ENCODE data around the gene ZNF813. TPM values are rescaled to one million over a fixed set of nuclear protein-coding genes. Genes with fewer than 3 reads are reported as not detected.
"Not testable (repeated sequence)": the region's sequence is repeated elsewhere in the genome, so short reads cannot be mapped to it uniquely, and the experiment has no call there.

Gene ZNF813
- total RNA-seq, 4 donors from 2014 or later, result 1.9 to 3.8 (median 3.3) TPM

DNA sequence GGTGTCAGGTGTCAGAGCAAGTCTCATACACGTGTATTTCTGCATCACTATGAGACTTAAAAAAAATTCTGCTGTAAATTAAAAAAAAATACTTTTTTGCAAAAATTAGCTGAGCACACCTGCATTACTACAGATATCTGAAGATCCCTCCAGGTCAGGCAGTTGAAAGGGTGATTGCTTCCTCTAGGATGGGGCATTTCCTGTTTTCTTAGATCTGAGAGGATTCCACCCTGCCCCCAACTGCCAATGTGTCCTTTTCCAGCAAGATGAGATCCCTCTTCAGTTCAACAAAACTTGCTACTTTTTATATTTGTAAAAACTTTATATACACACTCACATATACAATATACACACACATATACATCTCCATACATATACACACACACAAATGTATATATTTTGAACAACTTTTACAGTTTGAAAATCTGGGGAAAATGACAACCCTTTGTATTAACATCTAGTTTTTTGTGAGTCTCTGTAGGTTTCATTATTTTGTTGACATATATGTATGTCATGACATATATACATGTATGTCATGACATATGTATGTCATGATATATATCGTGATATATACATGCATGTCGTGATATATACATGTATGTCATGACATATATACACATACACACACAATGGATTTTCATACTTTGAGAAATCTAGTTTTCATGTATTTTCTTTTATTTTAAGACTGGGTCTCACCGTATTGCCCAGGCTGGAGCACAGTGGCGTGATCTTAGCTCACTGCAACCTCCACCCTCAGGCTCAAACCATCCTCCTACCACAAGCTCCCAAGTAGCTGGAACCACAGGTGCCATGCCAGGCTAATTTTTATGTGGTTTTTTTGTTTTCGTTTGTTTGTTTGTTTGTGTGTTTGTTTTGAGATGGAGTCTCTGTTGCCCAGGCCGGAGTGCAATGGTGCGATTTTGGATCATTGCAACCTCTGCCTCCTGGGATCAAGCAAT lies 17.8 kb downstream of the ZNF813 start:
- no peak for DNase-seq
- in situ Hi-C loops (cut with MboI; ENCODE audit: low pct_ligation_motif_present in 1 of 4, low pct_unique_long_range_greater_than_20kb in 1 of 4, low sequenced_read_pairs in 3 of 4), result no loop called here
- H3K9me3 ChIP-seq, result peaks cover 52 to 73% of the 10 kb centered on the region in 2 donors
- TF ChIP-seq EP300 (IDR thresholded peaks at IDR 0.05; ENCODE audit: low read depth), result no peak
- TF ChIP-seq, protein P1, sequence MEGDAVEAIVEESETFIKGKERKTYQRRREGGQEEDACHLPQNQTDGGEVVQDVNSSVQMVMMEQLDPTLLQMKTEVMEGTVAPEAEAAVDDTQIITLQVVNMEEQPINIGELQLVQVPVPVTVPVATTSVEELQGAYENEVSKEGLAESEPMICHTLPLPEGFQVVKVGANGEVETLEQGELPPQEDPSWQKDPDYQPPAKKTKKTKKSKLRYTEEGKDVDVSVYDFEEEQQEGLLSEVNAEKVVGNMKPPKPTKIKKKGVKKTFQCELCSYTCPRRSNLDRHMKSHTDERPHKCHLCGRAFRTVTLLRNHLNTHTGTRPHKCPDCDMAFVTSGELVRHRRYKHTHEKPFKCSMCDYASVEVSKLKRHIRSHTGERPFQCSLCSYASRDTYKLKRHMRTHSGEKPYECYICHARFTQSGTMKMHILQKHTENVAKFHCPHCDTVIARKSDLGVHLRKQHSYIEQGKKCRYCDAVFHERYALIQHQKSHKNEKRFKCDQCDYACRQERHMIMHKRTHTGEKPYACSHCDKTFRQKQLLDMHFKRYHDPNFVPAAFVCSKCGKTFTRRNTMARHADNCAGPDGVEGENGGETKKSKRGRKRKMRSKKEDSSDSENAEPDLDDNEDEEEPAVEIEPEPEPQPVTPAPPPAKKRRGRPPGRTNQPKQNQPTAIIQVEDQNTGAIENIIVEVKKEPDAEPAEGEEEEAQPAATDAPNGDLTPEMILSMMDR (IDR thresholded peaks at IDR 0.05), result no peak
- no peak for TF ChIP-seq POLR2AphosphoS5 (IDR thresholded peaks at IDR 0.05)
- no peak for TF ChIP-seq POLR2A (IDR thresholded peaks at IDR 0.05)
- intact Hi-C loops (cut with DNase I; ENCODE audit: low total_unique reads), result no loop called here
- H3K36me3 ChIP-seq, result peaks cover 0 to 63% (median 25%) of the 10 kb centered on the region in 4 donors
- 79 to 90% methylated on average over 8 of the region's 8 CpGs for WGBS, 2 donors (ENCODE audit: low coverage in 1 of 2)
- H3K27ac ChIP-seq, result no peak overlapping the region
- no peaks in the 10 kb centered on the region for H3K4me1 ChIP-seq
- H3K4me3 ChIP-seq, result no peak overlapping the region
- H3K27me3 ChIP-seq, result no peaks in the 10 kb centered on the region

DNA sequence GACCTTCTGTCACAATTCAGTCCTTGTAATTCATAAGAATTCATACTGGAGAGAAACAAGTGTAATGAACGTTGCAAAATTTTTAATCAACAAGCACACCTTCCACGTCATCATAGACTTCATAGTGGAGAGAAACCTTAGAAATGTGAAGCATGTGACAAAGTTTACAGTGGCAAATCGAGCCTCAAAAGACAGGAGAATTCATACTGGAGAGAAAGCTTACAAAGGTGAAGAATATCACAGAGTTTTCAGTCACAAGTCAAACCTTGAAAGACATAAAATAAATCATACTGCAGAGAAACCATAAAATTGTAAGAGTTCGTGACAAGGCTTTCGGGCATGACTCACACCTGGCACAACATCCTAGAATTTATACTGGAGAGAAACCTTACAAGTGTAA lies 24.6 kb downstream of the ZNF813 start:
- no peak for DNase-seq
- H3K9me3 ChIP-seq, result peaks cover 74 to 81% of the 10 kb centered on the region in 2 donors
- in situ Hi-C loops (cut with MboI; ENCODE audit: low pct_ligation_motif_present in 1 of 4, low pct_unique_long_range_greater_than_20kb in 1 of 4, low sequenced_read_pairs in 3 of 4), result no loop called here
- intact Hi-C loops (cut with DNase I; ENCODE audit: low total_unique reads), result no loop called here
- H3K36me3 ChIP-seq, result peaks cover 0 to 50% (median 20%) of the 10 kb centered on the region in 4 donors
- TF ChIP-seq, protein P1 (IDR thresholded peaks at IDR 0.05), result no peak
- TF ChIP-seq POLR2A (IDR thresholded peaks at IDR 0.05) (no peak), EP300 (IDR thresholded peaks at IDR 0.05; ENCODE audit: low read depth) (no peak), POLR2AphosphoS5 (IDR thresholded peaks at IDR 0.05) (no peak)
- no peak overlapping the region for H3K27ac ChIP-seq
- no peaks in the 10 kb centered on the region for H3K4me1 ChIP-seq
- no peak overlapping the region for H3K4me3 ChIP-seq
- 93 to 94% methylated on average over 5 of the region's 5 CpGs for WGBS, 2 donors (ENCODE audit: low coverage in 1 of 2)
- no peaks in the 10 kb centered on the region for H3K27me3 ChIP-seq

DNA sequence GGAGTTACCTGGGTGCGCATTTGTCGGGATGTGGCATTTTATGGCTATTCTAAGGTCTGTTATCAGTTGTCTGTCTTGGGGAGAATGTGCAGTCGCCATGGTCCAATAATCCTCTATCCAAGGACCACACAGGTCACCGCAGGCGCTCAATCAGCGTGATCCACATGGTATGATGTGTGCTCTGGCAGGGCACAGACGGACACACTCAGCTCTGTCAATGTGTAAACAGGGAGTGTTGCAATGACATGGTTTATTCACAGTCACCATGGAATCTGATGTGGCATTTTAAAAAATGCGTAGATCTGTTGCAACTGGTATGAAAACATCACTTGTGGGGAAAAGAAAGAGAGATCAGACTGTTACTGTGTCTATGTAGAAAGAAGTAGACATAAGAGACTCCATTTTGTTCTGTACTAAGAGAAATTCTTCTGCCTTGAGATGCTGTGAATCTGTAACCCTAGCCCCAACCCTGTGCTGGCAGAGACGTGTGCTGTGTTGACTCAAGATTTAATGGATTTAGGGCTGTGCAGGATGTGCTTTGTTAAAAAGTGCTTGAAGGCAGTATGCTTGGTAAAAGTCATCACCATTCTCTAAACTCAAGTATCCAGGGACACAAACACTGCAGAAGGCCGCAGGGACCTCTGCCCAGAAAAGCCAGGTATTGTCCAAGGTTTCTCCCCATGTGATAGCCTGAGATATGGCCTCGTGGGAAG lies 29.9 kb downstream of the ZNF813 start:
- H3K9me3 ChIP-seq, result peaks cover 32 to 37% of the 10 kb centered on the region in 2 donors
- intact Hi-C loops (cut with DNase I; ENCODE audit: low total_unique reads); H3K36me3 ChIP-seq; H3K27me3 ChIP-seq; H3K4me3 ChIP-seq; DNase-seq; H3K27ac ChIP-seq; H3K4me1 ChIP-seq; in situ Hi-C loops (cut with MboI; ENCODE audit: low pct_ligation_motif_present in 1 of 4, low pct_unique_long_range_greater_than_20kb in 1 of 4, low sequenced_read_pairs in 3 of 4): not testable (repeated sequence)
- WGBS, 2 donors (ENCODE audit: low coverage in 1 of 2), result 43% methylated on average over 11 of the region's 11 CpGs; no CpG with 5 or more reads in 1 of the 2 donors

DNA sequence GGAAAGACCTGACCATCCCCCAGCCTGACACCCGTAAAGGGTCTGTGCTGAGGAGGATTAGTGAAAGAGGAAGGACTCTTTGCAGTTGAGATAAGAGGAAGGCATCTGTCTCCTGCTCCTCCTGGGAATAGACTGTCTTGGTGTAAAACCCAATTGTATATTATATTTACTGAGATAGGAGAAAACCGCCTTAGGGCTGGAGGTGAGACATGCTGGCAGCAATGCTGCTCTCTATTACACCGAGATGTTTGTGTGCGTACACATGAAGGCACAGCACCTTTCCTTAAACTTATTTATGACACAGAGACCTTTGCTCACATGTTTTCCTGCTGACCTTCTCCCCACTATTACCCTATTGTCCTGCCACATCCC lies 30.5 kb downstream of the ZNF813 start:
- WGBS, 2 donors (ENCODE audit: low coverage in 1 of 2), result 56% methylated on average over 4 of the region's 4 CpGs; no CpG with 5 or more reads in 1 of the 2 donors
- intact Hi-C loops (cut with DNase I; ENCODE audit: low total_unique reads); DNase-seq; H3K4me1 ChIP-seq; H3K4me3 ChIP-seq; in situ Hi-C loops (cut with MboI; ENCODE audit: low pct_ligation_motif_present in 1 of 4, low pct_unique_long_range_greater_than_20kb in 1 of 4, low sequenced_read_pairs in 3 of 4); H3K27me3 ChIP-seq; H3K36me3 ChIP-seq; H3K27ac ChIP-seq: not testable (repeated sequence)
- H3K9me3 ChIP-seq, result peaks cover 27 to 31% of the 10 kb centered on the region in 2 donors

DNA sequence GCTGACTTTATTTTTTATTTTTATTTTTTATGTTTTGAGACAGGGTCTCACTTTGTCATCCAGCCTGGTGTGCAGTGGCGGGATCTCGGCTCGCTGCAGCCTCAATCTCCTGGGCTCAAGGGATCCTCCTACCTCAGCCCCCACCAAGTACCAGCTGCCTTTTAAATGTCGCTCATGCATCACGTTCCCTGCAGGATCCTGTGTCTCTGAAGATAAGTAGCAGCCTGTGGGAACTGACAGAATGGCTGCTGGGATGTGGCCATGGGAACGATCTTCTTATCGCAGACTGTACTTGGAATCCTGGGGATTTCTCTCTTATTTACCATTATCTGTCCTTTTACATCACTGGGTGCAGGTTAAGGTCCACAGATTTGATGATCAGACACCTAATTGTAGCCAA lies 35.6 kb downstream of the ZNF813 start:
- H3K4me1 ChIP-seq; H3K27me3 ChIP-seq; H3K9me3 ChIP-seq; H3K27ac ChIP-seq; intact Hi-C loops (cut with DNase I; ENCODE audit: low total_unique reads); H3K4me3 ChIP-seq; H3K36me3 ChIP-seq; DNase-seq: not testable (repeated sequence)
- in situ Hi-C loops (cut with MboI; ENCODE audit: low pct_ligation_motif_present in 1 of 4, low pct_unique_long_range_greater_than_20kb in 1 of 4, low sequenced_read_pairs in 3 of 4), result loop anchor here in 1 of 4 donors (10.0 kb wide), 1 partner anchor 88 kb away; no protein-coding TSS in a partner anchor
- 62 to 65% methylated on average over 3 to 7 of the region's 7 CpGs for WGBS, 2 donors (ENCODE audit: low coverage in 1 of 2)

DNA sequence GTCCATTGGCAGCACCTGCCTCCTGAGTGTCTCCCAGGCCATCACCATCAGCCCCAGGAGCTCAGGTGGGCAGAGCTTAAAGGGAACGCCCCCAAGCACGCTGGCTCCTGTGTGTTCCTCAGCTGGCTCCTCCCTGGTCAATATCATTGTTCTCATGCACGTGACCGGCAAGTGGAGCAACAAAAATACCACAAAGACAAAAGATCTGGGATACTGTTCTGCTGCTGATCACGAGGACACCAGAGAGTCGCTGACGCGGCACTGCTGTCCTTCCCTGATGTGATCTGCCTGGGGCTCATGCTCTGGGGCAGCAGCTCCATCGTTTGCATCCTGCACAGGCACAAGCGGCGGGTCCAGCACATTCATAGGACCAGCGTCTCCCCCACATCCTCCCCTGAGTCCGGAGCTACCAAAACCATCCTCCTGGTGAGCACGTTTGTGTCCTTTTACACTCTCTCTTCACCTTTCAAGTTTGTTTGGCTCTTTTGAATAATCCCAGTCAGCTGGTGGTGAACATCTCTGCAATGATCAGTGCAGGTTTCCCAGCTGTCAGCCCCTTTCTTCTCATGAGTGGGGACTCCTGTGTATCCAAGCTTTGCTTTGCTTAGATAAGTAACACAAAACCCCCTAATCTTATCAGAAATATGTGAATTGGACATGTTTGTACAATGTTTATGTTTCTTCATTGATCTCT lies 36.3 kb downstream of the ZNF813 start:
- H3K27me3 ChIP-seq; H3K4me1 ChIP-seq; H3K4me3 ChIP-seq; H3K27ac ChIP-seq; H3K36me3 ChIP-seq; DNase-seq; H3K9me3 ChIP-seq; intact Hi-C loops (cut with DNase I; ENCODE audit: low total_unique reads): not testable (repeated sequence)
- in situ Hi-C loops (cut with MboI; ENCODE audit: low pct_ligation_motif_present in 1 of 4, low pct_unique_long_range_greater_than_20kb in 1 of 4, low sequenced_read_pairs in 3 of 4), result loop anchor here in 1 of 4 donors (10.0 kb wide), 1 partner anchor 89 kb away; no protein-coding TSS in a partner anchor
- WGBS, 2 donors (ENCODE audit: low coverage in 1 of 2), result 5% methylated on average over 10 of the region's 14 CpGs; no CpG with 5 or more reads in 1 of the 2 donors

DNA sequence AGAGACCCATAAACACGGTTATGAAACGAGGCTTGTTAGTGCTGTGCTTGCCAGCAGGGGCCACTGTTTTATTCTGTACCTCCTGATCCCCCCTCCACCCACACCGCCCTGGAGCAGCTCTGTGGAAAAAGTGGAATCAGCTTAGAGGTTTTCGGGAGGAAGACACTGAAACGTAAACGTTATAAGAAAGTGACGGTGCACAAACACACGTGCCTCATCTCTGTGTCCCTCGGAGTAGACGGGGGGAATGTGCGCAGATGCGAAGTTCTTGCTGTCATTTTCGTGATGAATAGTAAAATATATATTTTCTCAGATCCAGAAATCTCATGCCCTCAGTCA lies 36.8 kb downstream of the ZNF813 start:
- H3K9me3 ChIP-seq; H3K4me1 ChIP-seq; H3K27me3 ChIP-seq; intact Hi-C loops (cut with DNase I; ENCODE audit: low total_unique reads); H3K36me3 ChIP-seq; DNase-seq: not testable (repeated sequence)
- WGBS, 2 donors (ENCODE audit: low coverage in 1 of 2), result 7 to 22% methylated on average over 6 to 13 of the region's 13 CpGs
- Histone ChIP-seq H3K27ac (peak overlapping the region in 3 of 4 donors; percentile 9 to 68 (median 37)), H3K4me3 (peak overlapping the region in 1 of 4 donors; percentile 14)
- in situ Hi-C loops (cut with MboI; ENCODE audit: low pct_ligation_motif_present in 1 of 4, low pct_unique_long_range_greater_than_20kb in 1 of 4, low sequenced_read_pairs in 3 of 4), result loop anchor here in 1 of 4 donors (10.0 kb wide), 1 partner anchor 90 kb away; no protein-coding TSS in a partner anchor
